ENCODE measurements around the gene BIRC5. TPM values are rescaled to one million over a fixed set of nuclear protein-coding genes. Genes with fewer than 3 reads are reported as not detected.
A peak's percentile ranks its signal among the peaks of the same experiment; 100 is the strongest.
"Not testable (repeated sequence)": the region's sequence is repeated elsewhere in the genome, so short reads cannot be mapped to it uniquely, and the experiment has no call there.

Gene BIRC5
- total and polyA plus RNA-seq, 9 donors, result 0.11 to 1.4 (median 0.73) TPM; not detected in 2

DNA sequence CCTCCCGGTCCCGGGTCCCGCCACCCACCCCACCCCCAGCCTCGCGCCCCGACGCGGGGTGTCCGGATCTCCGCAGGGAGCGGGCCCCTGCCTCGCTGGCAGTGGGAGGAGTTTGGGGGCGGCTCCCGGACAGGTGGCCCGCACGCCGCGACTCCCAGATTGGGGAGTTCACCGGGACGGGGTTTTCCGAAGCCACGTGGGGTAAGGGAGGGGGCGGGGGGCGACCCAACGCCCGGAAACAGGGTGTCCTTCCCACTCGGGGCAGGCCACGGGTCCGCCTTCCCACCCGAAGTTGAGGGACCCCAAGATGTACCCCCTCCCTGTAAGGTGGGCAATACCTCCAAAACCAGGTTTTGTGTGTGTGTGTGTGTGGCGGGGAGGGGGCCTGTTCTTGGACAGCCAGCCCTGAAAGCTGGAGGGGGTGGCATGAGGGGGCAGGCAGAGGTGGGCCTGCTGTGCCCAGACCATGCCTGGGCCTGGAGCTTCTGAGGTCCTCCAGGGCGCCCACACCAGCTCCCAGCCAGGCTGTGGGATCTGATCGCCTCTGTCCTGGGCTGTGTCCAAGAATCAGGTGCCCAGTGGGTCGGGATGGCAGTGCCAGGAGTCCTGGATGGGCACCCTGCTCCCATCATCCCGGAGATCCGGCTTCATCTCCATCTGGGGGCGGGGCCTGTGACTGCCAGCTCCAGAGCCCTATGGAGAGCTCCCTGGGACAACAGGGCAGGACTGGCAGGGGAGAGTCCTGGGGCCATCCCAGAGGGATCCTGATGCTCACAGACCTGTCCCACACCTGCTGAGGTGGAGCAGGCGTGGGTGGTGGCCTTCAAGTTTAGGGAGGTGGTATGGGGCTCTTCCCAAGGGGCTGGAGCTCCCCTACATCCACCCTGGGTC is 44.9 kb upstream of the BIRC5 start:
- DNase-seq, result peak; percentile 48 to 69 (median 60)
- intact Hi-C loops (cut with DNase I), result no loop called here
- no peaks in the 10 kb centered on the region for H3K27me3 ChIP-seq
- peak overlapping the region; percentile 78 for H3K4me3 ChIP-seq
- 9 to 15% (median 12%) methylated on average over 20 to 38 of the region's 38 CpGs for WGBS, 3 donors
- H3K36me3 ChIP-seq, result no peaks in the 10 kb centered on the region
- H3K27ac ChIP-seq, result peak overlapping the region; percentile 91 to 95
- no peaks in the 10 kb centered on the region for H3K9me3 ChIP-seq
- TF ChIP-seq POLR2A (IDR thresholded peaks at IDR 0.05), result no peak
- TF ChIP-seq EP300 (IDR thresholded peaks at IDR 0.05), result no peak
- TF ChIP-seq, protein P1, sequence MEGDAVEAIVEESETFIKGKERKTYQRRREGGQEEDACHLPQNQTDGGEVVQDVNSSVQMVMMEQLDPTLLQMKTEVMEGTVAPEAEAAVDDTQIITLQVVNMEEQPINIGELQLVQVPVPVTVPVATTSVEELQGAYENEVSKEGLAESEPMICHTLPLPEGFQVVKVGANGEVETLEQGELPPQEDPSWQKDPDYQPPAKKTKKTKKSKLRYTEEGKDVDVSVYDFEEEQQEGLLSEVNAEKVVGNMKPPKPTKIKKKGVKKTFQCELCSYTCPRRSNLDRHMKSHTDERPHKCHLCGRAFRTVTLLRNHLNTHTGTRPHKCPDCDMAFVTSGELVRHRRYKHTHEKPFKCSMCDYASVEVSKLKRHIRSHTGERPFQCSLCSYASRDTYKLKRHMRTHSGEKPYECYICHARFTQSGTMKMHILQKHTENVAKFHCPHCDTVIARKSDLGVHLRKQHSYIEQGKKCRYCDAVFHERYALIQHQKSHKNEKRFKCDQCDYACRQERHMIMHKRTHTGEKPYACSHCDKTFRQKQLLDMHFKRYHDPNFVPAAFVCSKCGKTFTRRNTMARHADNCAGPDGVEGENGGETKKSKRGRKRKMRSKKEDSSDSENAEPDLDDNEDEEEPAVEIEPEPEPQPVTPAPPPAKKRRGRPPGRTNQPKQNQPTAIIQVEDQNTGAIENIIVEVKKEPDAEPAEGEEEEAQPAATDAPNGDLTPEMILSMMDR (IDR thresholded peaks at IDR 0.05), result no peak
- peaks cover 18% of the 10 kb centered on the region for H3K4me1 ChIP-seq (ENCODE audit: insufficient read depth)

DNA sequence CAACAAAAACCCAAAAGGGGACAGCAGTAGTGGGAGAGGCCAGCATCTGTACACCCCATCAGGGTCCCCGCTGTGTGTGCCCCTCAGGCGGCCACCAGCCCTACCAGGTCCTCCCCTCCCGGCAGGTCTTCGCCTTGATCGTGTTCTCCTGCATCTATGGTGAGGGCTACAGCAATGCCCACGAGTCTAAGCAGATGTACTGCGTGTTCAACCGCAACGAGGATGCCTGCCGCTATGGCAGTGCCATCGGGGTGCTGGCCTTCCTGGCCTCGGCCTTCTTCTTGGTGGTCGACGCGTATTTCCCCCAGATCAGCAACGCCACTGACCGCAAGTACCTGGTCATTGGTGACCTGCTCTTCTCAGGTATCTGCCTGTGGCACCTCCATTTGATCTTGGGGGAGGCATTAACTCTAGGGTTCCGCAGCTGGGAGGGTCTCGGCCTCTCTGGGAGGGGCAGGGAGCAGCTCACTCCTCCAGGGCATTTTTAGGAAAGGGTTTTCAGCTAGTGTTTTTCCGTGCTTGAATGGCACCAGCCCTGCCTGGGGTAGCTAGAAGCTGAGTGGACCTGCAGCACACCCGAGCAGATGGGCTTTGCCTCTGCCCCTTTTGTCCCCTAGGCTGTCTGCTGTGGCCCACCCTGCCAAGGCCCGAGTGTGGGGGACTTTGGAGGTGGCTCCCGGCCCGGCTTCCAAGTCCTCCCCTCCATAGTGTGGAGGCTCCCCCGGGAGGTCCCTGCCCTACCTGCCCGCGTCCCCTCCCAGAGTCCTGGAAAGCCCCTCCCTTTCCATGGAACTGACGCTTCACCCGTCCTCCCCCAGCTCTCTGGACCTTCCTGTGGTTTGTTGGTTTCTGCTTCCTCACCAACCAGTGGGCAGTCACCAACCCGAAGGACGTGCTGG is 43.1 kb upstream of the BIRC5 start:
- no peak for DNase-seq
- Histone ChIP-seq H3K27ac (no peak overlapping the region), H3K4me3 (no peak overlapping the region), H3K9me3 (no peaks in the 10 kb centered on the region), H3K36me3 (no peaks in the 10 kb centered on the region), H3K27me3 (no peaks in the 10 kb centered on the region), H3K4me1 (ENCODE audit: insufficient read depth) (peaks cover 20% of the 10 kb centered on the region)
- intact Hi-C loops (cut with DNase I), result no loop called here
- TF ChIP-seq POLR2A (IDR thresholded peaks at IDR 0.05) (no peak), EP300 (IDR thresholded peaks at IDR 0.05) (no peak)
- TF ChIP-seq, protein P1 (IDR thresholded peaks at IDR 0.05), result no peak
- 88 to 93% (median 90%) methylated on average over 31 of the region's 31 CpGs for WGBS, 3 donors

DNA sequence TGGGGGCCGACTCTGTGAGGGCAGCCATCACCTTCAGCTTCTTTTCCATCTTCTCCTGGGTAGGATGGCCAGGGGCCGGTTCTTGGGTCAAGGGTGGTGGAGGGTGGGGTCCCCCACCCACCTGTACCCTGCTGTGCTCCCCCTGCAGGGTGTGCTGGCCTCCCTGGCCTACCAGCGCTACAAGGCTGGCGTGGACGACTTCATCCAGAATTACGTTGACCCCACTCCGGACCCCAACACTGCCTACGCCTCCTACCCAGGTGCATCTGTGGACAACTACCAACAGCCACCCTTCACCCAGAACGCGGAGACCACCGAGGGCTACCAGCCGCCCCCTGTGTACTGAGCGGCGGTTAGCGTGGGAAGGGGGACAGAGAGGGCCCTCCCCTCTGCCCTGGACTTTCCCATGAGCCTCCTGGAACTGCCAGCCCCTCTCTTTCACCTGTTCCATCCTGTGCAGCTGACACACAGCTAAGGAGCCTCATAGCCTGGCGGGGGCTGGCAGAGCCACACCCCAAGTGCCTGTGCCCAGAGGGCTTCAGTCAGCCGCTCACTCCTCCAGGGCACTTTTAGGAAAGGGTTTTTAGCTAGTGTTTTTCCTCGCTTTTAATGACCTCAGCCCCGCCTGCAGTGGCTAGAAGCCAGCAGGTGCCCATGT is 42.3 kb upstream of the BIRC5 start:
- H3K36me3 ChIP-seq; intact Hi-C loops (cut with DNase I); H3K4me3 ChIP-seq; H3K9me3 ChIP-seq; H3K27me3 ChIP-seq: not testable (repeated sequence)
- peak in 1 of 5 donors; percentile 45 for DNase-seq
- Histone ChIP-seq H3K27ac (peak overlapping the region; percentile 64 to 77), H3K4me1 (ENCODE audit: insufficient read depth) (peaks cover 20% of the 10 kb centered on the region)
- 84 to 90% (median 88%) methylated on average over 19 of the region's 19 CpGs for WGBS, 3 donors

DNA sequence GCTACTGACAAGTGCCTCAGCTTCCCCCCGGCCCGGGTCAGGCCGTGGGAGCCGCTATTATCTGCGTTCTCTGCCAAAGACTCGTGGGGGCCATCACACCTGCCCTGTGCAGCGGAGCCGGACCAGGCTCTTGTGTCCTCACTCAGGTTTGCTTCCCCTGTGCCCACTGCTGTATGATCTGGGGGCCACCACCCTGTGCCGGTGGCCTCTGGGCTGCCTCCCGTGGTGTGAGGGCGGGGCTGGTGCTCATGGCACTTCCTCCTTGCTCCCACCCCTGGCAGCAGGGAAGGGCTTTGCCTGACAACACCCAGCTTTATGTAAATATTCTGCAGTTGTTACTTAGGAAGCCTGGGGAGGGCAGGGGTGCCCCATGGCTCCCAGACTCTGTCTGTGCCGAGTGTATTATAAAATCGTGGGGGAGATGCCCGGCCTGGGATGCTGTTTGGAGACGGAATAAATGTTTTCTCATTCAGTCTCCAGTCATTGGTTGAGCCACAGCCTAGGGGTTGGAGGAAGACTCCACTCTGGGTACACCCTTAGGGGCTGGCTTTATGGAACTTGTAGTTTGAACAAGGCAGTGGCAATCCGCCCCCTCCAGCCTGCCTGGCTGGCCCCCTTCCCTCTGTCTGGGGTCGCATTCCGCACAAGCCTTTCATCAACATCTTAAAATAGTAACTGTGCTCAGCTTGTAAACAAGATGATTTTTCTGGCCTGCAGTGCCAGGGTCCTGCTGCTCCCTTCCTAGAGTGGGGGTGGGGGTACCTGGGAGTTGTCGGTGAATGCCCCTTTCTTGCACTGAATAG is 41.6 kb upstream of the BIRC5 start:
- Histone ChIP-seq H3K9me3 (no peaks in the 10 kb centered on the region), H3K27ac (peak overlapping the region; percentile 64 to 77), H3K4me1 (ENCODE audit: insufficient read depth) (peaks cover 20% of the 10 kb centered on the region), H3K36me3 (no peaks in the 10 kb centered on the region), H3K27me3 (no peaks in the 10 kb centered on the region), H3K4me3 (no peak overlapping the region)
- TF ChIP-seq EP300 (IDR thresholded peaks at IDR 0.05), result no peak
- TF ChIP-seq, protein P1 (IDR thresholded peaks at IDR 0.05), result no peak
- TF ChIP-seq POLR2A (IDR thresholded peaks at IDR 0.05), result no peak
- intact Hi-C loops (cut with DNase I), result no loop called here
- peak; percentile 62 to 79 (median 69) for DNase-seq
- 27 to 39% (median 33%) methylated on average over 19 of the region's 19 CpGs for WGBS, 3 donors

Measured in ovary (tissue), 9 donors.